Mononuclear cell (primary cell): Measurements from ENCODE around the gene MEPCE. TPM values are rescaled to one million over a fixed set of nuclear protein-coding genes. Genes with fewer than 3 reads are reported as not detected.

ENCODE experiments used
- H3K27me3 ChIP-seq: 2 replicates; pipeline ENCODE4 v1.6.0; 2011; ENCODE audit warnings: low read length, control low read depth; ENCODE audit not compliant: insufficient read depth
- H3K4me1 ChIP-seq: 2 replicates; pipeline ENCODE4 v1.5.1; 2011; ENCODE audit warnings: mild to moderate bottlenecking, low read length, control low read depth; ENCODE audit not compliant: insufficient read depth
- H3K4me3 ChIP-seq: 2 replicates; pipeline ENCODE4 v1.5.1; 2011; ENCODE audit warnings: mild to moderate bottlenecking, low read length, moderate library complexity
- H3K9me3 ChIP-seq: 2 replicates; pipeline ENCODE4 v1.5.1; 2011; ENCODE audit warnings: low read depth, mild to moderate bottlenecking, control low read depth, low read length
- total RNA-seq: library from RNA; depleted of rRNA; stranded (reverse); fragments of >200 nt; gene quantifications from one replicate; pipeline ENCODE4 v1.2.3, GENCODE V29; 2012

The MEPCE gene
- total RNA-seq, 1 donor: 36.7 TPM

- Histone ChIP-seq H3K9me3 (no peaks in the 10 kb centered on the region), H3K27me3 (no peaks in the 10 kb centered on the region), H3K4me3 (no peak overlapping the region), H3K4me1 (peaks cover 56% of the 10 kb centered on the region)
Observed at GRCh38 chr7:100397315-100398081, 32.1 kb upstream of the MEPCE start.

- no peaks in the 10 kb centered on the region for H3K27me3 ChIP-seq
- peaks cover 51% of the 10 kb centered on the region for H3K4me1 ChIP-seq
- H3K9me3 ChIP-seq: no peaks in the 10 kb centered on the region
- H3K4me3 ChIP-seq: no peak overlapping the region
Observed at GRCh38 chr7:100398239-100398638, 31.4 kb upstream of the MEPCE start.

GRCh38 chr7:100400041-100400440 is 29.6 kb upstream of the MEPCE start:
- H3K27me3 ChIP-seq: no peaks in the 10 kb centered on the region
- no peaks in the 10 kb centered on the region for H3K9me3 ChIP-seq
- no peak overlapping the region for H3K4me3 ChIP-seq
- H3K4me1 ChIP-seq: peaks cover 35% of the 10 kb centered on the region

GRCh38 chr7:100400656-100401055 is 29.0 kb upstream of the MEPCE start:
- H3K4me1 ChIP-seq: peaks cover 29% of the 10 kb centered on the region
- no peaks in the 10 kb centered on the region for H3K27me3 ChIP-seq
- no peaks in the 10 kb centered on the region for H3K9me3 ChIP-seq
- H3K4me3 ChIP-seq: no peak overlapping the region

GRCh38 chr7:100401811-100402210 is 27.8 kb upstream of the MEPCE start:
- no peak overlapping the region for H3K4me3 ChIP-seq
- peaks cover 19% of the 10 kb centered on the region for H3K4me1 ChIP-seq
- no peaks in the 10 kb centered on the region for H3K9me3 ChIP-seq
- H3K27me3 ChIP-seq: no peaks in the 10 kb centered on the region

- no peaks in the 10 kb centered on the region for H3K27me3 ChIP-seq
- no peak overlapping the region for H3K4me3 ChIP-seq
- peaks cover 15% of the 10 kb centered on the region for H3K4me1 ChIP-seq
- H3K9me3 ChIP-seq: no peaks in the 10 kb centered on the region
Observed at GRCh38 chr7:100402241-100402640, 27.4 kb upstream of the MEPCE start.

- H3K4me1 ChIP-seq: peaks cover 7% of the 10 kb centered on the region
- H3K27me3 ChIP-seq: no peaks in the 10 kb centered on the region
- H3K9me3 ChIP-seq: no peaks in the 10 kb centered on the region
- no peak overlapping the region for H3K4me3 ChIP-seq
Observed at GRCh38 chr7:100406767-100407166, 22.9 kb upstream of the MEPCE start.

GRCh38 chr7:100407285-100408180 is 22.1 kb upstream of the MEPCE start:
- no peaks in the 10 kb centered on the region for H3K27me3 ChIP-seq
- H3K4me3 ChIP-seq: no peak overlapping the region
- peaks cover 7% of the 10 kb centered on the region for H3K4me1 ChIP-seq
- H3K9me3 ChIP-seq: no peaks in the 10 kb centered on the region

GRCh38 chr7:100411101-100411500 is 18.5 kb upstream of the MEPCE start:
- no peaks in the 10 kb centered on the region for H3K27me3 ChIP-seq
- H3K9me3 ChIP-seq: no peaks in the 10 kb centered on the region
- H3K4me3 ChIP-seq: no peak overlapping the region
- H3K4me1 ChIP-seq: peaks cover 19% of the 10 kb centered on the region

- no peaks in the 10 kb centered on the region for H3K9me3 ChIP-seq
- peaks cover 19% of the 10 kb centered on the region for H3K4me1 ChIP-seq
- H3K4me3 ChIP-seq: no peak overlapping the region
- H3K27me3 ChIP-seq: no peaks in the 10 kb centered on the region
Observed at GRCh38 chr7:100413346-100413745, 16.3 kb upstream of the MEPCE start.

GRCh38 chr7:100413889-100414288 is 15.7 kb upstream of the MEPCE start:
- Histone ChIP-seq H3K9me3 (no peaks in the 10 kb centered on the region), H3K27me3 (no peaks in the 10 kb centered on the region), H3K4me3 (no peak overlapping the region), H3K4me1 (peaks cover 19% of the 10 kb centered on the region)

- H3K9me3 ChIP-seq: no peaks in the 10 kb centered on the region
- no peak overlapping the region for H3K4me3 ChIP-seq
- H3K27me3 ChIP-seq: no peaks in the 10 kb centered on the region
- peaks cover 16% of the 10 kb centered on the region for H3K4me1 ChIP-seq
Observed at GRCh38 chr7:100415448-100415847, 14.2 kb upstream of the MEPCE start.

GRCh38 chr7:100418930-100419659 is 10.5 kb upstream of the MEPCE start:
- Histone ChIP-seq H3K27me3 (no peaks in the 10 kb centered on the region), H3K4me1 (no peaks in the 10 kb centered on the region), H3K9me3 (no peaks in the 10 kb centered on the region), H3K4me3 (no peak overlapping the region)

GRCh38 chr7:100419660-100420226 is 9.9 kb upstream of the MEPCE start:
- no peaks in the 10 kb centered on the region for H3K9me3 ChIP-seq
- H3K27me3 ChIP-seq: no peaks in the 10 kb centered on the region
- no peaks in the 10 kb centered on the region for H3K4me1 ChIP-seq
- no peak overlapping the region for H3K4me3 ChIP-seq

GRCh38 chr7:100423315-100423714 is 6.3 kb upstream of the MEPCE start:
- no peaks in the 10 kb centered on the region for H3K9me3 ChIP-seq
- peaks cover 10% of the 10 kb centered on the region for H3K4me1 ChIP-seq
- H3K27me3 ChIP-seq: no peaks in the 10 kb centered on the region
- H3K4me3 ChIP-seq: no peak overlapping the region
